CD4-positive, alpha-beta T cell (primary cell): ENCODE data around the gene NINJ1. TPM values are rescaled to one million over a fixed set of nuclear protein-coding genes. Genes with fewer than 3 reads are reported as not detected.

Experiments
- ATAC-seq: fragments of 200-7000 bp; cut with Tn5 transposase; one replicate; pipeline ENCODE4 v1.10.0; 2022; ENCODE audit warnings: mild to moderate bottlenecking; ENCODE audit not compliant: poor library complexity
- CTCF ChIA-PET: fragments of 350-600 bp; sonication (Branson Sonifier 250); formaldehyde crosslinking; loops from one replicate; lab custom pipeline; 2021; ENCODE audit warnings: antibody characterized with exemption, inconsistent platforms; lab: Charles Lee
- POLR2A ChIA-PET: fragments of 350-600 bp; sonication (Branson Sonifier 250); formaldehyde crosslinking; loops from one replicate; lab custom pipeline; 2021; ENCODE audit warnings: antibody characterized with exemption, inconsistent platforms; lab: Charles Lee
- DNase-seq, 14 experiments: peaks; one replicate each; pipeline ENCODE4 v3.0.0-alpha.2; 2013 to 2020; ENCODE audit warnings: mixed read lengths in 2 of 14
- H3K27ac ChIP-seq, 2 donors: one replicate each; pipeline versions ENCODE4 v1.5.1 to v1.7.0; 2013; ENCODE audit warnings: low read length in 2 of 2, low read depth in 1 of 2, mild to moderate bottlenecking in 1 of 2
- H3K27me3 ChIP-seq, 2 experiments: 1 replicate in 1 of 2; 2 replicates in 1 of 2; pipeline versions ENCODE4 v1.6.1 to v1.7.0; 2013; ENCODE audit warnings: low read length in 2 of 2, control low read depth in 1 of 2, mild to moderate bottlenecking in 1 of 2, moderate library complexity in 1 of 2; ENCODE audit not compliant: insufficient read depth in 2 of 2, control insufficient read depth in 1 of 2
- H3K36me3 ChIP-seq: one replicate; pipeline ENCODE4 v1.6.1; 2013; ENCODE audit warnings: low read length, control low read depth; ENCODE audit not compliant: insufficient read depth
- H3K4me1 ChIP-seq: one replicate; pipeline ENCODE4 v1.6.1; 2013; ENCODE audit warnings: low read length, control low read depth; ENCODE audit not compliant: insufficient read depth
- H3K4me3 ChIP-seq: one replicate; pipeline ENCODE4 v1.5.1; 2013; ENCODE audit warnings: mild to moderate bottlenecking, low read length, moderate library complexity
- H3K9me3 ChIP-seq, 2 experiments: 1 replicate in 1 of 2; 2 replicates in 1 of 2; pipeline versions ENCODE4 v1.6.1 to v1.7.0; 2013; ENCODE audit warnings: low read length in 2 of 2, mild to moderate bottlenecking in 2 of 2, control low read depth in 1 of 2, moderate library complexity in 1 of 2; ENCODE audit not compliant: control insufficient read depth in 1 of 2, insufficient read depth in 1 of 2
- H3K27ac Mint-ChIP-seq: one replicate; pipeline ENCODE4 v1.8.0; 2020; ENCODE audit warnings: mixed read lengths
- H3K27me3 Mint-ChIP-seq: one replicate; pipeline ENCODE4 v1.8.0; 2021; ENCODE audit warnings: mixed read lengths
- H3K36me3 Mint-ChIP-seq: one replicate; pipeline ENCODE4 v1.8.0; 2021; ENCODE audit warnings: low read depth, mixed read lengths
- H3K4me1 Mint-ChIP-seq: one replicate; pipeline ENCODE4 v1.8.0; 2021; ENCODE audit warnings: low read depth, mixed read lengths
- H3K4me3 Mint-ChIP-seq: one replicate; pipeline ENCODE4 v1.8.0; 2020; ENCODE audit warnings: mild to moderate bottlenecking, mixed read lengths
- H3K9me3 Mint-ChIP-seq: one replicate; pipeline ENCODE4 v1.8.0; 2020; ENCODE audit warnings: mixed read lengths
- CTCF ChIP-seq: fragments of 200-600 bp; IDR thresholded peaks from one replicate; pipeline ENCODE4 v1.8.0; 2022; ENCODE audit warnings: antibody characterized with exemption, mild to moderate bottlenecking
- intact Hi-C, 2 experiments: fragments of 100-400 bp; cut with DNase I in 1 of 2; cut with micrococcal nuclease in 1 of 2; formaldehyde crosslinking; loops; one replicate each; pipeline versions ENCODE4 v1.15.1 to v1.9.0; 2023 to 2025; cut with DNase I, micrococcal nuclease
- total RNA-seq, 174 experiments: library from RNA in 2 of 174; stranded (reverse) in 2 of 174; gene quantifications; one replicate each; pipeline ENCODE4 v1.2.3 and lab custom pipeline; 2021 to 2026

Gene NINJ1
- total RNA-seq, 2 experiments from 2014 or later: 87.8 to 87.9 TPM

- no peaks in the 10 kb centered on the region for H3K27me3 ChIP-seq
- no peak for TF ChIP-seq CTCF
- no peak overlapping the region for H3K4me3 ChIP-seq
- POLR2A ChIA-PET: interaction anchor here (0.5 to 2.0 kb wide), 3 partner anchors 13 to 1013 kb away, joined by 3 to 9 read pairs (median 3); partner anchors contain the start of gene NINJ1
- DNase-seq: peak in 1 of 14 experiments; percentile 2
- H3K9me3 Mint-ChIP-seq: no peaks in the 10 kb centered on the region
- peaks cover 30% of the 10 kb centered on the region for H3K4me1 Mint-ChIP-seq
- H3K36me3 Mint-ChIP-seq: peaks cover 56% of the 10 kb centered on the region
- intact Hi-C loops: no loop called here
- peaks cover 21% of the 10 kb centered on the region for H3K36me3 ChIP-seq
- no peaks in the 10 kb centered on the region for H3K9me3 ChIP-seq
- CTCF ChIA-PET: interaction anchor here (3.0 kb wide), 1 partner anchor 11 kb away, joined by 13 read pairs; no protein-coding TSS in a partner anchor
- no peak for ATAC-seq
- no peak overlapping the region for H3K27ac ChIP-seq
- no peaks in the 10 kb centered on the region for H3K27me3 Mint-ChIP-seq
- H3K27ac Mint-ChIP-seq: peak overlapping the region; percentile 58
- peaks cover 37% of the 10 kb centered on the region for H3K4me1 ChIP-seq
- no peak overlapping the region for H3K4me3 Mint-ChIP-seq
Observed at GRCh38 chr9:93120846-93121315, 13.2 kb downstream of the NINJ1 start.

GRCh38 chr9:93119953-93120845 is 13.9 kb downstream of the NINJ1 start:
- intact Hi-C loops: no loop called here
- Mint-ChIP-seq H3K9me3 (no peaks in the 10 kb centered on the region), H3K4me3 (no peak overlapping the region), H3K4me1 (peaks cover 24% of the 10 kb centered on the region), H3K27me3 (no peaks in the 10 kb centered on the region), H3K27ac (peak overlapping the region; percentile 16), H3K36me3 (peaks cover 51% of the 10 kb centered on the region)
- DNase-seq (peak in 5 of 14 experiments; percentile 4 to 84 (median 64)), ATAC-seq (peak; percentile 66)
- no peaks in the 10 kb centered on the region for H3K9me3 ChIP-seq
- H3K36me3 ChIP-seq: peaks cover 19% of the 10 kb centered on the region
- ChIA-PET CTCF (interaction anchor here (3.0 kb wide), 1 partner anchor 11 kb away, joined by 13 read pairs; no protein-coding TSS in a partner anchor), POLR2A (interaction anchor here (0.5 to 2.0 kb wide), 6 partner anchors 14 to 1012 kb away, joined by 3 to 9 read pairs (median 4); partner anchors contain the start of gene NINJ1)
- peaks cover 31% of the 10 kb centered on the region for H3K4me1 ChIP-seq
- no peaks in the 10 kb centered on the region for H3K27me3 ChIP-seq
- peak; percentile 27 for TF ChIP-seq CTCF
- no peak overlapping the region for H3K4me3 ChIP-seq
- H3K27ac ChIP-seq: peak overlapping the region in 1 of 2 donors; percentile 22

GRCh38 chr9:93119703-93119952 is 14.4 kb downstream of the NINJ1 start:
- DNase-seq: peak in 1 of 14 experiments; percentile 1
- H3K4me3 Mint-ChIP-seq: no peak overlapping the region
- no peaks in the 10 kb centered on the region for H3K9me3 ChIP-seq
- no peaks in the 10 kb centered on the region for H3K27me3 Mint-ChIP-seq
- no peaks in the 10 kb centered on the region for H3K9me3 Mint-ChIP-seq
- ChIA-PET CTCF (interaction anchor here (3.0 kb wide), 1 partner anchor 10 kb away, joined by 13 read pairs; no protein-coding TSS in a partner anchor), POLR2A (interaction anchor here (1.0 to 2.0 kb wide), 4 partner anchors 14 to 91 kb away, joined by 4 to 9 read pairs (median 5); partner anchors contain the start of gene NINJ1)
- intact Hi-C loops: no loop called here
- peaks cover 31% of the 10 kb centered on the region for H3K4me1 ChIP-seq
- ATAC-seq: no peak
- no peak overlapping the region for H3K4me3 ChIP-seq
- H3K36me3 Mint-ChIP-seq: peaks cover 51% of the 10 kb centered on the region
- H3K27ac Mint-ChIP-seq: peak overlapping the region; percentile 16
- H3K27ac ChIP-seq: no peak overlapping the region
- peaks cover 29% of the 10 kb centered on the region for H3K4me1 Mint-ChIP-seq
- TF ChIP-seq CTCF: no peak
- H3K36me3 ChIP-seq: peaks cover 13% of the 10 kb centered on the region
- no peaks in the 10 kb centered on the region for H3K27me3 ChIP-seq
